GM18951 (cell line): Measurements from ENCODE around the gene IQGAP2.
"Not testable (repeated sequence)": the region's sequence is repeated elsewhere in the genome, so short reads cannot be mapped to it uniquely, and the experiment has no call there.

Source experiments
- POLR2A ChIP-seq: IDR thresholded peaks from 4 replicates; pipeline ENCODE4 v1.6.1; 2011; ENCODE audit warnings: mild to moderate bottlenecking; ENCODE audit not compliant: insufficient read length, insufficient read depth; ENCODE audit errors: extremely low read depth
- in situ Hi-C: fragments of 300-500 bp; cut with MboI; formaldehyde crosslinking; loops from one replicate; pipeline ENCODE4 v1.12.0; 2022; ENCODE audit warnings: low sequenced_read_pairs, mixed read lengths, inconsistent platforms; ENCODE audit not compliant: unreplicated experiment

The IQGAP2 gene

GRCh38 chr5:76503929-76504328 lies 100.8 kb downstream of the IQGAP2 start:
- TF ChIP-seq POLR2A = no peak
- in situ Hi-C loops = no loop called here

DNA sequence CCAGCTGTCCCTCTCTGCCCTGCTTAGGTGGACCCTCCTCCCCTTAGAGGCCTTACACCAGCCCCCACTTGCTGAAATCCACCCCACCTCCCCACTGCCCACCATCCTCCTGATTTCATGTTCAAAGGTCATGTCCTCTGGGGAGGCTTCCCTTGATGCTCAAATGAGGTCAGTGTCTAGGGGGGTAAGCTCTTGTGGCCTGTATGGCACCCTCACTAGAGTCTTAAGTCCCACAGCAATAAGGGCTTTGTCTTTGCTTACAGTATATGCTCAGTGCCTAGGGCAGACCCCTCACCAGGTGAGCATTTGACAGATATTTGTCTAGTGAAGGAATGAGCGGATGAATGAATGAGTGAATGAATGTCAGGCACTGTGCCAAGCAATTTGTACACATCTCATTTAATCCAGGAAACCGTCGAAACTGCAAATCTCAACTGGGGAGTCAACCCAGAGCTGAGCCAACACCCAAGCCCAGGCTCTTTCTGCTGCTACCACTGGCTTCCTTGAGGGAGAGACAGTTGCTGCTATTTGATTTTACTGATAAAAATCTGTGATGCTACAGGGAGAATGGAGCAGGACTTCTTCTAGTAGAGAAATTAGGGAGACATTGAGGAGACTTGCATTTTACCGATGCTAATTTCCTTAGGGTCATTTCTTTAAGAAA lies 101.9 kb downstream of the IQGAP2 start:
- TF ChIP-seq POLR2A = no peak
- in situ Hi-C loops = no loop called here

DNA sequence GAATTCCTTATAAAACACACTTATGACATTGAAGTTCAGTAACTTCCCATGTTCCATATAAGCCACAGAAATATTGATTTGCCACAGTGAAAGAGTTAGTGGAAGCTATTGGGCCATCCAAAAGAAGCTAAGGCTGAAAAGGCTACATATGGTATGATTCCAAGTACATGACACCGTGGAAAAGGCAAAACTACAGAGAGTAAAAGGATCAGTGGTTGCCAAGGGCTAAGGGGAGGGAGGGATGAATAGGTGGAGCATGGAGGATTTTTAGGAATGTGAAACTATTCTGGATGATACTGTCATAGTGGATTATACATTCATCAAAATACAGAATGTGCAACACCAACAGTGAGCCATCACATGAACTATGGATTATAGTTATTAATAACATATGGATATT lies 110.4 kb downstream of the IQGAP2 start:
- in situ Hi-C loops = no loop called here
- TF ChIP-seq POLR2A = no peak

DNA sequence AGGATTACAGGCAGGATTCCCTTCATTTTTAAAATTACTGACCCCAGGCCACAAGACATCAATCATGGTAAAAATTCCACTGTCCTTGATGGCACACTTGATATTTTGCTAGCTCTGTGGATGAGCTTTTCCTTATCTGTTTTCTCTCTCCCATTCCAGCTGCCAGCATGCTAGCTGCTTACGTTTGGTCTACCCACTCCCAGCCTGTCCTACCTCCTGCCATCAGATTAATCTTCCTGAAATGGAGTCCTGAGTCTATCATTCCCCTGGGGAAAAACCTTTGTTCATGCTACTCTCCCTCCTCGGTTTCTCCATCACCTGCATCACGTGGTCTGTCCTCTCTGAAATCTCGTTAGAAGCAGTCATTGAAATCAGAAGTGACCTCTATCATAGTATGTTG lies 111.2 kb downstream of the IQGAP2 start:
- no peak for TF ChIP-seq POLR2A
- in situ Hi-C loops = no loop called here

DNA sequence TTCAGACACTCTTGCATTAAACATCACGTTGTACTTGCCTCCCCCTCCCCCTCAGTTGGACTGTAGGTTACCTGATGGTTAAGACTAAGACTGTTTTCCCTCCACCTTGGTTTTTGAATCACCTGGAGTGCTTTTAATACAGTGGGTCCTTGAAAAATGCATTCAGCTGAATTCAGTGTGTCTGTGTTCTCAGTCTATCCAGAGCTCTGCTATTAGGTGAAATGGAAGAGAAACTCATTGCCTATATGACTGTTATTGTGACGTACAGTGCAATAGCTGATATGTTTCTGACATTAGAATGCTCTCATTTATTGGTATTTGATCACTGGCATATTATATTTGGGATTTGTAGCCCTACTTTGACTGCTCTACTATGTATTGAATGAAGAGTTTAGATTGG lies 111.6 kb downstream of the IQGAP2 start:
- in situ Hi-C loops = no loop called here
- no peak for TF ChIP-seq POLR2A

DNA sequence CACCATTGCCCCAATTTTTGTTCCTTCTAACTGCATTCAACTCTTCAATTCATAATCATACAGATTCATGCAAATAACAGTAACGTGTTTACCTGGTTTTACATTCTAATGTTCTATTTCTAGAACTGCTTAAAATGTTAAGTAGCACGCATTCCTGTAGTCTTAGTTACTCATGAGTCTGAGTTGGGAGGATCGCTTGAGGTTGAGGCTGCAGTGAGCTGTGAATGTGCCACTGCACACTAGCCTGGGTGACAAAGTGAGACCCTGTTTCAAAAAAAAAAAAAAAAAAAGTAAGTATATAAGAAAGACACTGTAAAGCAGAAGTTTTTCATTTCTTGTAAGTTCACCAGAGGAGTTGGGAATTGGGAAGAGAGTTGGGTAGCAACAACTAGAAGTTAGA lies 114.2 kb downstream of the IQGAP2 start:
- TF ChIP-seq POLR2A = no peak
- in situ Hi-C loops = no loop called here

DNA sequence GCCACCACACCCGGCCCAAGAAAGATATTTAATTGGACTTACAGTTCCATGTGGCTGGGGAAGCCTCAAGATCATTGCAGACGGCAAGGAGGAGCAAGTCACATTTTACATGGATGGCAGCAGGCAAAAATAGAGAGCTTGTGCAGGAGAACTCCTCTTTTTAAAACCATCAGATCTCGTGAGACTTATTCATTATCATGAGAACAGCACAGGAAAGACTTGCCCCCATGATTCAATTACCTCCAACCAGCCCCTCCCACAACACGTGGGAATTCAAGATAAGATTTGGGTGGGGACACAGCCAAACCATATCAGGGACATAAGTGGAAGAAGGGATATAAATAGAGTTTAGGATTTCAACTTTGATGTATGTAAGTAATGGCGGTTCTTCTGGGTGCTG lies 115.2 kb downstream of the IQGAP2 start:
- in situ Hi-C loops = not testable (repeated sequence)

DNA sequence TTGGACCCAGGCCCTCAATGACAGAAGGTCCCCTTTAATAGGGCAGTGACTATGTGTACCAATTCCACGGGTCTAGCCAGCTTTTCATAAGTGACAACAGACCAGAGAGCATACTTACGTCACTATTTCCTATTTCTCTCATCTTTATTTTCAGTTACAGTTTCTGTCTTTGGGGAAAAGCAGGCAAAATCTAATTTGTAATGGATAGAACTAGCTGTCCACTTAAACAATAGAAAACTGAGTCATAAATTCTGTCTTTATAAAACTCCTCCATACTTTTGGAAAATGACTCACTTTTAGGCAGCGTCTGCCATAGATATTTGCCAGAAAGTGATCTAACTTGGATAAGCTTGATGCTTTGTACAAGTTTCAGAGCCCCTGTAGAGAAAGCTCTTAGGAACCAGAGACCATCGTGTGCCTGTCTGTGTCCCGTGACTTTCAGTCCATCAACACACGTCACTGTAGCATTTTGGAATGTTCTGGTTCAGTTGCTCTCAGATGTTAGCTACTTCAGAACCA lies 118.2 kb downstream of the IQGAP2 start:
- in situ Hi-C loops = no loop called here
- TF ChIP-seq POLR2A = no peak

DNA sequence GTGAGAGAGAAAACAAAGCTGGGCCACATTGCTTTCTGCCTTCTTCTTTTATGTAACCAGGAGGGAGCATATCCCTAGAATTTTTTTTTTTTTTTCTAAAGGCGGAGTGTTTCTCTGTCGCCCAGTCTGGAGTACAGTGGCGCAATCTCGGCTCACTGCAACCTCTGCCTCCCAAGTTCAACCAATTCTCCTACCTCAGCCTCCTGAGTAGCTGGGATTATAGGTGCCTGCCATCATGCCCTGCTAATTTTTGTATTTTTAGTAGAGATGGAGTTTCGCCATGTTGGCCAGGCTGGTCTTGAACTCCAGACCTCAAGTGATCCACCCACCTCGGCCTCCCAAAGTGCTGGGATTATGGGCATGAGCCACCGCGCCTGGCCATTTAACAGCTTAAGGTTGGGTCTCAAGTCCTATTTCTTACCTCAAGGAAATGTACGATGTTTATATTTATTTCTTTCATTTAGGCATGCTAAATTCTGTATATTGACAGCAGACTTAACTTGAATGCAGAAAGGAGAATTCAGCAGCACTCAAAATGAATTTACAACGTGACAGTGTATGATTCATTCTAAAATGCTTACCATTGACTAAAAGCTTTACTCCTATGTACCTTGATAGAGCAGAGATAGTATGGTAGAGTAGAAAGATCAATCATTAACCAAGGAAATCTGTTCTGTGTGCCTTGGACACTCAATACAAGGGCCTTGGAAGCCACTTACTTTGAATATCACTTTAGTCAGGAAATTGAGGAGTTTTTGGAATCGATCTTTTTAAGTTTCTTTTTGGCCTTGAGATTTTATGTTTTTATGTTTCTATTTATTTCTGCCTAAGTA lies 119.2 kb downstream of the IQGAP2 start:
- TF ChIP-seq POLR2A = no peak
- in situ Hi-C loops = no loop called here

DNA sequence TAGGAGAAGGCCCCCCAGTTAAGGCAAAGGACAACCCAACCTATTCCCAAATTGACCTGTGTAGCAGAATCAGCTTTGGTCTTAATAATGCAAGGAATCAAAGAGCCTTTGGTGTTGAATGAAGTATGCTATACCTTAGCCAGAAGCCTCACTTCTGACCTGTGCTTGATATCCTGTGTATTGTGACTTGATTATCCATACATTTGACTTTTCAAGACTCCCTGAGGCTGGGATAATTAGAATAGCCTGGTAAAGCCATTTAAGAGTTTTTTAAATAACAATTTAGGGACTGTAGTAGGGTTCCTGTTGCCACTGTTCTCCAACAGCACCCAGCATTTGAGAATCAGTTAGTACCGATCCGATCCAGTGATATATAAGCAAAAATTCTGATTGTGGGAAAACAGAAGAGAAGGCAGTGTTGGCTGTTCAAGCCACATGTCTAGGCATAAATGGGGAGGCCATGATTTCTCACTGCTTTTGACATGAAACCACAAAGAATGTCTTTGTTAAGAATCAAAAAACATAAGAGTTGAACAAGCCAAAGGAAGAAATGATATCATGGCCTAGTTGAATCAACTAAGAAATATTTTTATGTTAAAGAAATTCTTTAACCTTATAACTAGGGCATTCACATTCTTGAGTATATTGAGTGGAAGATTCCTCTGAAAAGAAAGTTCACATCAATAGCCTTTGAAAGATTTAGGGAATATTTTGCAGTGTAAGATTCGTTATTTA lies 121.2 kb downstream of the IQGAP2 start:
- in situ Hi-C loops = no loop called here
- TF ChIP-seq POLR2A = no peak

DNA sequence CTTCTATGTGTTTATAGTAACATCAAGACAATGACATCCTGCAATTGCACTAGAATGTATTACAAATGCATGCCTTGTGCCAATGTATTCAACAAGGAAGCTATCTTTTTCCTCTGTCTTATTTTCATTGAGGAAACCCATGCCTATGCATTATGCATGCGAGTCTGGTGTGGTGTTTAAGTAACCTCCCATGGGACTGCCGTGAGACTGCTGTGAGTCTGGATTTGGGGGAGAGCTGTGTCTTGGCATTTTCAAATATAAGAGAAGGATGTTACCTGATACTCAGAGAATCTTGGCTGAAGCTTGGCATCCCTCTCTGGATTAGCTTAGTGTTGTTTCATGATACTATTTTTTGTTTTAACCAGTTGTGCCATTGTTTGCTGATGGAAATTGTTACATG lies 121.8 kb downstream of the IQGAP2 start:
- TF ChIP-seq POLR2A = no peak
- in situ Hi-C loops = no loop called here

DNA sequence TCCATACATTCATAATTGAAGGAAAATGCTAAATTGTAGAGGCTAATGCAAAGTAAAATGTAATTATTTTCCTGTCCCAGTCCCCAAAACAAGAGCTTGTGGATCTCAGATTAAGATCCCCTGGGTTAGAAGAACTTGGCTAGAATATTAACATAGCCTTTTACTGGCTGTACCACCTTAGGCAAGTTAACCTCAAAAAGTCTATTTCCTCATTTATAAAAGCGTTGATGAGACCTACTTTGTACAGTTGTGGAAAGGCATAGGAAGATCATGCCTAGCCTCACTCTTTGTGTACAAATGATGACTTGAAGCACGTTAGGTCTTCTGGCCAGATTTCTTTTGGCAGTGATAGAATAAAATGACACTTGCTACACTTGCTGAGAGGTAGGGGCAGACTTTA lies 122.9 kb downstream of the IQGAP2 start:
- no peak for TF ChIP-seq POLR2A
- in situ Hi-C loops = no loop called here

DNA sequence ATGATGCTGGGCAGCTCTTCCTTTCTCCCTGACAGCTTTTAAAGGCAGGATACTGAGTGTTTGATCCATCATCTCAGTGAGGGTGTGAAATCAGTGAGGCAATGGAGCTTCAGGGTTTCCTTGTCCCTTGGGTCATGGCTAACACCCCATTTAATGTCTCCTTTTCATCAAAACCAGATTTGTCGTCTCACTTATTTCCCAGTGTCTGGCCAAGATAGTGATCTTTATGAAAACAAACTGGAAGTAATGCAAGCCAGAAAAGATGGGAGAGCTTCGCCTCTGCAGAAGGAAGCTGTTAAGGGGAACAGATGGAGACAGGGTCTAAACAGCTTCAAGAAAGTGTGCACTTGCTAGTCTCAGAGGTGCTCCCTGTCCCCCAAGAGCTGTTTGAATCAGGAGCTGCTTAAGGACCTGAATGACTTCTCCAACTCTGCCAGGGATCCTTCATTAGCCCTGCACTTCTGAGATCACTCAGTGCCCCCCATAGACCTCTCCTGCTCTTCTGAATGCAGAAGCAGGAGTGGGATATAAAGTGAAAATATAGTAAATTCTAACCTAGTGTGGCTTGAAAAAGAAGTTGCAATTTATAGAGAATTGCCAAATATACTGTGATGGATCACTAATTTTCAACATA lies 124.0 kb downstream of the IQGAP2 start:
- no peak for TF ChIP-seq POLR2A
- in situ Hi-C loops = no loop called here
